K562 (cell line): ENCODE results near the gene RPS2. TPM values are rescaled to one million over a fixed set of nuclear protein-coding genes. Genes with fewer than 3 reads are reported as not detected.

Experiments
- CHD1 ChIP-seq: fragments of 200-600 bp; sonication (generic); IDR thresholded peaks from one replicate; pipeline ENCODE4 v1.6.1; 2012; ENCODE audit warnings: mild to moderate bottlenecking, moderate library complexity, low read length, inconsistent platforms
- CREM ChIP-seq: IDR thresholded peaks from 2 replicates; pipeline ENCODE4 v1.6.1; 2014; ENCODE audit warnings: antibody characterized with exemption, low read depth
- DPF2 ChIP-seq: fragments of 450-650 bp; IDR thresholded peaks from 2 replicates; pipeline ENCODE4 v1.6.1; 2016
- FOXJ3 ChIP-seq: sonication (generic); formaldehyde crosslinking; IDR thresholded peaks from 2 replicates; pipeline ENCODE4 v1.4.0; 2020; ENCODE audit warnings: mild to moderate bottlenecking, missing genetic modification reagents
- GABPA ChIP-seq: fragments of 200-800 bp; sonication (Bioruptor generic); conservative IDR thresholded peaks from 2 replicates; pipeline ENCODE4 v1.6.1; 2016; ENCODE audit warnings: low read depth, missing genetic modification characterization, missing compliant biosample characterization
- HNRNPL ChIP-seq: fragments of 200-400 bp; formaldehyde crosslinking; IDR thresholded peaks from 2 replicates; pipeline ENCODE4 v1.6.1; 2017; ENCODE audit warnings: low read depth, mild to moderate bottlenecking, low read length
- KDM5B ChIP-seq: fragments of 200-600 bp; sonication (generic); IDR thresholded peaks from 2 replicates; pipeline ENCODE4 v1.6.1; 2012; ENCODE audit warnings: low read depth, mild to moderate bottlenecking, moderate library complexity, low read length, control low read depth, inconsistent platforms; ENCODE audit not compliant: insufficient replicate concordance
- MNT ChIP-seq, 2 experiments: fragments of 450-650 bp; conservative IDR thresholded peaks; 2 replicates each; pipeline ENCODE4 v1.6.1; 2017; ENCODE audit warnings: mild to moderate bottlenecking in 2 of 2, moderate library complexity in 2 of 2
- MXI1 ChIP-seq: IDR thresholded peaks from 2 replicates; pipeline ENCODE4 v1.6.1; 2011; ENCODE audit warnings: low read depth, mild to moderate bottlenecking, improper control_type of control experiment, low read length
- NR0B1 ChIP-seq: fragments of 450-650 bp; IDR thresholded peaks from one replicate; pipeline ENCODE4 v1.6.1; 2018; ENCODE audit warnings: mild to moderate bottlenecking, moderate library complexity; ENCODE audit not compliant: partially characterized antibody
- TRIM24 ChIP-seq, 2 experiments: fragments of 450-650 bp; IDR thresholded peaks; 2 replicates each; pipeline ENCODE4 v1.6.1; 2016
- ZKSCAN8 ChIP-seq: fragments of 200-800 bp; sonication (Bioruptor generic); IDR thresholded peaks from 2 replicates; pipeline ENCODE4 v1.6.1; 2016; ENCODE audit warnings: missing genetic modification characterization, missing compliant biosample characterization
- ZNF274 ChIP-seq: IDR thresholded peaks from 2 replicates; pipeline ENCODE4 v1.6.1; 2011; ENCODE audit warnings: low read depth, mild to moderate bottlenecking, low read length, moderate library complexity, borderline replicate concordance
- ZNF318 ChIP-seq, 2 experiments: fragments of 450-650 bp; IDR thresholded peaks; 2 replicates each; pipeline ENCODE4 v1.6.1; 2016; ENCODE audit warnings: mild to moderate bottlenecking in 2 of 2, borderline replicate concordance in 1 of 2, low read depth in 1 of 2, moderate library complexity in 1 of 2
- polyA plus RNA-seq, 8 experiments: library from polyadenylated mRNA; depleted of rRNA in 4 of 8; stranded (reverse) in 5 of 8; unstranded in 3 of 8; fragments of >200 nt; fragmentation: Nextera tagmentation in 2 of 8; fragmentation: Illumina TruSeq in 1 of 8; extraction: Ambion mirVana in 2 of 8; extraction: Trizol in 1 of 8; gene quantifications; 2 replicates each; pipeline versions ENCODE4 v1.2.1 to v1.2.3, GENCODE V29; 2011 to 2014; ENCODE audit warnings: inconsistent platforms in 1 of 8, missing spikeins in 1 of 8
- total RNA-seq, 7 experiments: library from RNA; depleted of rRNA in 6 of 7; stranded (reverse); fragments of >200 nt in 6 of 7; fragmentation: Illumina TruSeq in 2 of 7; extraction: Trizol in 2 of 7; gene quantifications; 2 replicates each; pipeline versions ENCODE4 v1.2.1 to v1.2.3, GENCODE V29; 2011 to 2021; ENCODE audit warnings: low replicate concordance in 1 of 7
- TF ChIP-seq, protein P1 (sequence below): fragments of 450-650 bp; formaldehyde crosslinking; IDR thresholded peaks from 2 replicates; pipeline ENCODE4 v1.4.0; 2022; ENCODE audit warnings: missing genetic modification characterization

RPS2 gene
- total and polyA plus RNA-seq, 9 of the 15 experiments (the other 6 are each of a cell fraction or from before 2014, with no cell fraction given): 834 to 4,794 (median 3,793) TPM

DNA sequence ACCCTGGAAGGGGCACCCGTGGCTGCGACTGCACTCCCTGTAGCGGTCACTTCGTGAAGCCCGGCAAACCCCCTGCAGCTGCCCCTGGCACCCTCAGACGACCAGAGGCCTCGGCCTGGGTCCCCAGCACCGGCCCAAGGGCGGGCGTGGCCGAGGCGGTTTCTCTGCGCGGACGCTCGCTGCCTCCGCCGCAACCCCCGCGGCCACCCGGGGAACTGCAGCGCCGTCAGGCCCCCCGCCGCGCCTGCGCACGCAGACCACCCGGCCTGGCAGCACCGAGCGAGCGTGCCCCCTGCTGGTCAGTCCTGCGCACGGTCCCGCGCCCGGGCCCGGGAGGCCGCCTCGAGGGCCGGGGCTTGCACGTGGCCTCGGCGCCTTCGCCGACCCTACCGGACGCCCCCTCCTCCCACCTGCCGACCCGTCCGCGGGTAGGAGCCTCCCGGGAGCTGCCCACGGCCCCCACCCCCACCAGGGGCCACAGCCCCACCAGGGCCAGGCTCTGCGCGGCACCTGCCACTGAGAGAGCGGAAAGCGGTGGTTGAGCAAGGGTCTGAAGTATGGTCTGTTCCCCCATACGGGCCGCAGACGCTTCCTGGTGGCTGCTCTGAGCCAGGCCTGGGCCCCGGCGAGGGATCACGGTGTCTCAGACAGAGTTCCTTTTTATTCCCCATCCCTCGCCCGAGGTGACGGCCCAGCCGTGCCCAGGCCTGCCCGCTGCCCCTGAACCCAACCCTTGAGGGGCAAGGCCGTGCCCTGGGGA lies 34.9 kb downstream of the RPS2 start (continued):
- no peak for TF ChIP-seq ZNF318 (IDR thresholded peaks at IDR 0.05; ENCODE audit: borderline replicate concordance in 1 of 2, low read depth in 1 of 2)
- TF ChIP-seq NR0B1: no peak
- no peak for TF ChIP-seq ZNF274
- no peak for TF ChIP-seq TRIM24 (IDR thresholded peaks at IDR 0.05)
- peak; percentile 71 for TF ChIP-seq KDM5B
- no peak for TF ChIP-seq ZKSCAN8 (CRISPR knock-in tag)
- TF ChIP-seq CHD1: no peak
- no peak for TF ChIP-seq GABPA (tag)
- peak; percentile 65; the same call in 1 of the 2 replicates for TF ChIP-seq HNRNPL
- TF ChIP-seq FOXJ3 (CRISPR knock-in tag): no peak
- peak in 1 of 2 experiments; percentile 71; a peak in 2 of 4 replicates for TF ChIP-seq MNT (conservative IDR thresholded peaks at IDR 0.05)
- no peak for TF ChIP-seq MXI1
- TF ChIP-seq, protein P1, sequence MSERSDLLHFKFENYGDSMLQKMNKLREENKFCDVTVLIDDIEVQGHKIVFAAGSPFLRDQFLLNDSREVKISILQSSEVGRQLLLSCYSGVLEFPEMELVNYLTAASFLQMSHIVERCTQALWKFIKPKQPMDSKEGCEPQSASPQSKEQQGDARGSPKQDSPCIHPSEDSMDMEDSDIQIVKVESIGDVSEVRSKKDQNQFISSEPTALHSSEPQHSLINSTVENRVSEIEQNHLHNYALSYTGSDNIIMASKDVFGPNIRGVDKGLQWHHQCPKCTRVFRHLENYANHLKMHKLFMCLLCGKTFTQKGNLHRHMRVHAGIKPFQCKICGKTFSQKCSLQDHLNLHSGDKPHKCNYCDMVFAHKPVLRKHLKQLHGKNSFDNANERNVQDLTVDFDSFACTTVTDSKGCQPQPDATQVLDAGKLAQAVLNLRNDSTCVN (CRISPR knock-in tag): no peak
- TF ChIP-seq CREM: peak; percentile 62
- no peak for TF ChIP-seq DPF2
